ENCODE measurements around the gene CLDND2.
A peak's percentile ranks its signal among the peaks of the same experiment; 100 is the strongest.

CLDND2 gene

GRCh38 chr19:51380379-51380778, 11.6 kb upstream of the CLDND2 start:
- no peak for DNase-seq

DNA sequence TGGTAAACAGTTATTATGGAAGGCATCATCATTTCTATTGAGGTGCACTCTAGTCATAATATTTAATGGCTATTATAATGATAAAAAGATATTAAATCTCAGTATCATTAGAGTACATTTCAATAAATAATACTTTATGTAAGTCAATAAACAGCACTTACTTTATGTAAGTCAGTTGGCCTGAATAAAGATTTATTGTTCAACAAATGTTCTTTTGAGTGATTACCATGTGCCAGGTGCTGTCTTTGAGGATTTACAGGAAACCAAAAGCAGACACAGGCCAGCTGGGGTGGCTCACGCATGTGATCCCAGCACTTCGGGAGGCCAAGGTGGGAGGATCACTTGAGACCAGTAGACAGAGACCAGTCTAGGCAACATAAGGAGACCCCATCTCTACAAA, 8.6 kb upstream of the CLDND2 start:
- DNase-seq, result no peak

GRCh38 chr19:51375504-51376221, 6.9 kb upstream of the CLDND2 start:
- no peak for DNase-seq

GRCh38 chr19:51372649-51373504, 4.1 kb upstream of the CLDND2 start, which contains the start of gene NKG7:
Gene NKG7 (minus strand): TSS chr19:51372654. CDS start chr19:51372535, 119 bp downstream.
- DNase-seq, result no peak

- DNase-seq, result no peak
These were observed 3.3 kb upstream of the CLDND2 start for GRCh38 chr19:51372021-51372648.

DNA sequence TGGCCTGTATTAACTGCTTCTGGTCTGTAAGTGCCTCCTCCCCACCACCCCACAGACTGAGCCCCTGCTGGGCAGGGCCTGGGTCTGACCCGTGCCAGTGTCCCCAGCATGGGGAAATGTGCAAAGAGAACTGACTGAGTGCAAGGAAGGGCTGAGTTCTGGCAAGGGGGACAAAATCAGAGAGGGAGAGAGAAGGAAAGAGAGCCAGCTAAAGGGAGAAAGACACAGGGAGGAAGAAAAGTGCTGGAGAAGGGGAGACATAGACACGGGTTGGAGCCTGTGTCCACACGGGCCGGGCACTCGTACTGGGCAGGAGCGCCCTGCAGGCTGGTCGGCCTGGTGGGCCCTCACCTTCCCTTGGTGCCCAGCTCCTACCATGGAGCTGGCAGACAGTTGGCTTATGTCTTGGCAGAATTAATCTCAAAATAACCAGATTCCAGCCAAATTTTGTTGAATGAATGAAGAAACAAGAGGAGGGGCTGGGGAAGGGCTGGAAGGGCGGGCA, 2.4 kb upstream of the CLDND2 start:
- DNase-seq, result no peak

DNA sequence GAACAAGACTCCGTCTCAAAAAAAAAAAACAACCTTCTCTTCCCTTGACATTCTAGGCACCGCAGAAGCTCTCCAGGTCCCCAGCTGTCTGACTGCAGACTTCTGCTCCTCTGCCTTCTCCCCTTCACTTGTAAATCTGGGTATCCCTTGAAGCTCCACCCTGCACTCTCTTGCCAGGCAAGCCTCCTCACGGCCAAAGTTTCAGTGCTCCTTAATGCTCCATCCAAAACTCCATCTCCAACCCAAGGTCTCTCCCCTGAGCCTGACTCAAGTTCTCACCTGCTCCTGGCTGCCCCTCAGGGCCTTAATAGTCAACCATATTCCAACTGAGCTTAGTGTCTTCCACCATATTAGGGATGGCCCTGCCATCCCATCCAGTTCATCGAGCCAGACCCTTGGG, 1.4 kb upstream of the CLDND2 start:
- DNase-seq, result no peak

GRCh38 chr19:51367565-51368365, 1.0 kb downstream of the CLDND2 start:
- DNase-seq, result peak; percentile 94

- DNase-seq, result no peak
These were observed 1.6 kb downstream of the CLDND2 start for GRCh38 chr19:51367255-51367564.

DNA sequence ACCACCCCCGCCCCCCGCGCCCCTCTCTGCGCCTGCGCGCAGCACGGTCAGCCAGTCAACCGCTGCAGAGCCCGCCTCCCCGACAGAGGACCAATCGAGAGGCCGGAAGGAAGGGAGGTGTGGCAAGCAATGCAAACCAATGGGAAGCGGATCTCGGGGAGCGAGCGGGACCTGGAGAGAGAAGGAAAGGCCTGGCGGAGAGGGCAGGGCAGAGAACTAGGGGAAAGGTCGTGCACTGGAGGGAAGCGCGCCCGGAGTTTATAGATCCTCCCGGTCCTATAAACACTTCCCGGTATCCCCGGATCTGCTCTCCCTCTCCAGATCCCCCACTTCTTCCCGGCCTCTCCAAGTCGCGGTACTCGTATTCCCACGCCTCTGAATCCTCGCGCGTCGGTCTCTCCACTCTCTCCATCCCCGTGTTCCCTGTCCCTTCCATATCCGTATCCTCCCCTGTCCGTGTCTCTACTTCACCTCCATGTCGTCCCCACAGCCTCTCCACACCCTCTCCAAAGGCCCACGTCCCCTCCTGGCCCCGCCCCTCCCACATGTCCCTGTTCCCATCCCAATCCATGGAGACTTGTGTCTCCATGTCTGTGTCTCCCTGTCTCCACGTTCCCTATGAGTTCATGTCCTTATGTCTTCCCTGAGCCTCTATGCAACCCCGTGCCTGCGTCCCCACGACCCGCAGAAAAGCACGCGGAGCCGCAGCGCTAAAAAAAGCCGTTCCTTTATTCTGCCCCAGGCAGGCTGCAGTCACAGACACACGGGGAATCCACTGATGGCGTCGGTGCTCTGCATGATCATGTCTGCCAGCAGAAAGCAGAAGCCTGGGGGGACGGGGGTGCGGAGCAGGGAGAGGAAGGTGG, 2.2 kb downstream of the CLDND2 start:
- DNase-seq, result peak; percentile 96

DNA sequence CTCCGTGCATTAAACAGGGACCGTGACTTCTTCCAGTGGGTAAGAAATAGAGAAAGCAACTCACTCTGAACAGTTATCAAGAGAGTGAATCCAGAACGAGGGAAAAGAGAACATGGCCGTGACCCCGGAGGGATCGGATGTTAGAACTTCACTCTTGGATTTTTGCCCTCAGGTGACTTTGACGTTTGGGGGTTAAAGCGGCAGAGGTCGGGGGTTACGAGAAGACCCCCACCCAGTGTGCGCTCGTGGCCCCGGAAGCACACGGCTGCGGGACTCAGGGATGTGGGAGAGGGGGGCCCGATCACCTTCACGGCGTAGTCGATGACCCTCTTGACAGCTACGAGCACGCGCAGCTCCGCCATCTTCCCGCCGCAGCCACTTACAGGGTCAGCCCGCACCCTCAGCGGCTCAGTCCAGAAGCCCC, 2.8 kb downstream of the CLDND2 start, which contains the start of gene ETFB:
Gene ETFB (minus strand): TSS at position 424 of the 424 bp plus-strand sequence. CDS start 62 bp downstream, at position 362.
- DNase-seq, result peak; percentile 62

- peak; percentile 9 for DNase-seq
These were observed 3.4 kb downstream of the CLDND2 start for GRCh38 chr19:51365211-51365964.

- no peak for DNase-seq
These were observed 4.3 kb downstream of the CLDND2 start for GRCh38 chr19:51364200-51365106.

DNA sequence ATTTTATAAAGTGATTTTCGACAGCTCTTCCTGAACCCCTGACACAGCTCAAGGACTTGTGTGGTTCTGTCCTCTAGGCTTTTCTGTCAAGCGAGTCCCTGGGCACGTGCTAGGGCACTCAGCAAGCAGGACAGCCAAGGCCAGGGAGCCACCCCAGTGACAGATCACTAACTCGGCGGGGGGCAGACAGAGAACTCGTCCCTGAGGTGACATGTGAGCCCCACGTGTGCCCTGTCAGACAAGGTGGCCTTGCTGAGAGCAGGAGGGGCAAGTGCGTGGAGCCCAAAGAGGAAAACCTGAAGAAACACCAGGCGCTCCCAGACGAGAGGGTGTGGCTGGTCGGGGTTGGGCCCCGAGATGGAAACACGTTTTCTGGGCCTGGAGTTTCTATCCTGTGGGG, 7.6 kb downstream of the CLDND2 start:
- no peak for DNase-seq

GRCh38 chr19:51359294-51359693, 9.5 kb downstream of the CLDND2 start:
- DNase-seq, result no peak

DNA sequence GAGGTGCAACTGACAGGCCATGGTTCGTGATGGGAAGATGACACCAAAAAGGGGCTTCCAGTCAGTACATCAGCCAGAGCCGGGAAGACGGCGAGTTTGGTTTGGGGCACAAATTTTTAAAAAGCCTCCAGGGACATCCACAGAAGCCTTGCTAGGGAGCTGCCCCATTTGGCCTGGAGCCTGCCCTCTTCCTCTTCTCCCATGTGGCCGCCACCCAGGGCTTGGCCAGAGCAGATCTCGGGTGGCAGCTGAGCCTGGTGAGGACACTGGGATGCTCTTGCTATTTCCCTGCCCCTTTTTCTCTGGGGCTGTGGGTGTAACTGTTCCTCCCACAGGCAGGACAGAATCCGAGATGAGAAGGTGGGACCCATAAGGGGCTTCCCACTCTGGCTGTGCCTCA, 10.9 kb downstream of the CLDND2 start:
- DNase-seq, result no peak

- DNase-seq, result no peak
These were observed 12.5 kb downstream of the CLDND2 start for GRCh38 chr19:51356159-51356801.

DNA sequence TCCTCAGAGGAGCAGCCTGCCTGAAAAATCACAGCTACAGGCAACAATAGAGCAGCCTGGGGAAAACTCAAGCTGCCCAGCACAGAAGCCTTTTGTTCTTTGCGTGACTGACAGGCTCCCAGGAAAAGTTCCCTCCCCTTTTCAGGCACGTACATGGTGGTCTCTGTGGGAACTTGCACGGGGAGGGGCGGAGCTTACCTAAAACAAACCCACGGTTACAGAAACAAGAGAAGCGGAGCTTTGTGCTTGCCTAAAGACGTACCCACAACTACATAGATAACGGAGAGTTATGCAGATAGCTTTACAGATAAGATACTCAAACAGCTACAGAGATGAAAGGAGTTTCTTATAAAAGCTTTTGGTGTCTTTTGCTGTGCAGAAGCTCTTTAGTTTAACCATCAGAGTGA, 14.1 kb downstream of the CLDND2 start:
- no peak for DNase-seq

GRCh38 chr19:51354103-51354741, 14.6 kb downstream of the CLDND2 start:
- no peak for DNase-seq
